HG02571 (cell line): ENCODE measurements around the gene GOLGA8A.
"Not testable (repeated sequence)": the region's sequence is repeated elsewhere in the genome, so short reads cannot be mapped to it uniquely, and the experiment has no call there.

ENCODE experiments used
- ATAC-seq: cut with Tn5 transposase; IDR thresholded peaks from one replicate; pipeline ENCODE4 v1.9.1; 2021; ENCODE audit warnings: mild to moderate bottlenecking, moderate library complexity; ENCODE audit not compliant: unreplicated experiment

GOLGA8A gene

GRCh38 chr15:34437687-34438086 lies at the start of gene GOLGA8A:
Gene GOLGA8A, minus strand, starts transcription at chr15:34437808. Its CDS starts 48,117 bp downstream, at chr15:34389691.
- ATAC-seq = peak; percentile 47

GRCh38 chr15:34483644-34484043 lies 46.0 kb upstream of the GOLGA8A start:
- no peak for ATAC-seq

GRCh38 chr15:34481370-34481769 lies 43.8 kb upstream of the GOLGA8A start:
- ATAC-seq = no peak

GRCh38 chr15:34473840-34474239 lies 36.2 kb upstream of the GOLGA8A start:
- no peak for ATAC-seq

- no peak for ATAC-seq
These were observed 35.3 kb upstream of the GOLGA8A start for GRCh38 chr15:34472947-34473346.

- ATAC-seq = no peak
These were observed 33.3 kb upstream of the GOLGA8A start for GRCh38 chr15:34470892-34471291.

GRCh38 chr15:34470091-34470490 lies 32.5 kb upstream of the GOLGA8A start:
- no peak for ATAC-seq

- no peak for ATAC-seq
These were observed 24.1 kb upstream of the GOLGA8A start for GRCh38 chr15:34461730-34462129.

- no peak for ATAC-seq
These were observed 22.8 kb upstream of the GOLGA8A start for GRCh38 chr15:34460451-34460850.

GRCh38 chr15:34456658-34457057 lies 19.1 kb upstream of the GOLGA8A start:
- ATAC-seq = no peak

GRCh38 chr15:34442891-34443290 lies 5.3 kb upstream of the GOLGA8A start:
- no peak for ATAC-seq

GRCh38 chr15:34439878-34440277 lies 2.3 kb upstream of the GOLGA8A start:
- no peak for ATAC-seq

- peak; percentile 53 for ATAC-seq
These were observed 609 bp downstream of the GOLGA8A start for GRCh38 chr15:34436956-34437442.

GRCh38 chr15:34436126-34436955 lies 1.3 kb downstream of the GOLGA8A start:
- ATAC-seq = peak; percentile 24

GRCh38 chr15:34435658-34436057 lies 1.9 kb downstream of the GOLGA8A start:
- ATAC-seq = no peak

- no peak for ATAC-seq
These were observed 2.8 kb downstream of the GOLGA8A start for GRCh38 chr15:34434627-34435305.

GRCh38 chr15:34433956-34434626 lies 3.5 kb downstream of the GOLGA8A start:
- ATAC-seq = not testable (repeated sequence)

GRCh38 chr15:34430642-34431041 lies 7.0 kb downstream of the GOLGA8A start:
- not testable (repeated sequence) for ATAC-seq

- not testable (repeated sequence) for ATAC-seq
These were observed 14.1 kb downstream of the GOLGA8A start for GRCh38 chr15:34423425-34424090.

GRCh38 chr15:34420953-34421352 lies 16.7 kb downstream of the GOLGA8A start:
- not testable (repeated sequence) for ATAC-seq

- ATAC-seq = not testable (repeated sequence)
These were observed 19.2 kb downstream of the GOLGA8A start for GRCh38 chr15:34418435-34418834.
